GM12878 (cell line): ENCODE measurements around the gene LEUTX. TPM values are rescaled to one million over a fixed set of nuclear protein-coding genes. Genes with fewer than 3 reads are reported as not detected.

Experiments
- ATAC-seq: fragments of 200-7000 bp; cut with Tn5 transposase; 3 replicates; pipeline ENCODE4 v1.9.1; 2020; ENCODE audit warnings: mild to moderate bottlenecking, moderate library complexity
- BruUV-seq: library from RNA; stranded (reverse); fragments of 400-500 nt; replicated peaks from 2 replicates; lab custom pipeline; 2021; lab: Mats Ljungman, UMichigan
- CTCF ChIA-PET: fragments of 300-600 bp; sonication (Branson Sonifier 250); formaldehyde crosslinking; extraction: SDS; loops from one replicate; lab custom pipeline; 2021; ENCODE audit warnings: inconsistent platforms; lab: Yijun Ruan, JAX
- POLR2A ChIA-PET: fragments of 350-600 bp; formaldehyde crosslinking; extraction: SDS; loops from one replicate; lab custom pipeline; 2021; ENCODE audit warnings: inconsistent platforms; lab: Charles Lee
- RAD21 ChIA-PET: fragments of 300-600 bp; sonication (Branson Sonifier 250); formaldehyde crosslinking; loops from one replicate; lab custom pipeline; 2023; ENCODE audit warnings: antibody characterized with exemption; ENCODE audit not compliant: unreplicated experiment; lab: Charles Lee
- SMC1A ChIA-PET: fragments of 300-600 bp; sonication (Branson Sonifier 250); formaldehyde crosslinking; loops from one replicate; lab custom pipeline; 2023; ENCODE audit not compliant: unreplicated experiment, uncharacterized antibody; lab: Charles Lee
- DNase-seq: peaks from one replicate; pipeline ENCODE4 v3.0.0-alpha.2; 2011; ENCODE audit warnings: low read depth, low spot score
- FAIRE-seq: peaks from 3 replicates; lab custom pipeline; 2011; peaks lifted over from hg19 to GRCh38; lab: Jason Lieb, UNC
- H2AFZ ChIP-seq: 2 replicates; pipeline ENCODE4 v1.6.0; 2011; ENCODE audit warnings: low read depth, low read length, control low read depth; ENCODE audit not compliant: control insufficient read depth
- H3K27ac ChIP-seq: 2 replicates; pipeline ENCODE4 v1.5.1; 2011; ENCODE audit warnings: control low read depth; ENCODE audit not compliant: control insufficient read depth, insufficient read depth
- H3K27me3 ChIP-seq, 2 experiments: replicated peaks in 1 of 2; 2 replicates each; pipeline versions ENCODE4 v1.6.0 to v1.6.1; 2011; ENCODE audit warnings: low read length in 1 of 2; ENCODE audit not compliant: control insufficient read depth in 2 of 2, insufficient read depth in 2 of 2
- H3K36me3 ChIP-seq, 2 experiments: 2 replicates each; pipeline ENCODE4 v1.5.1; 2011; ENCODE audit warnings: low read length in 1 of 2; ENCODE audit not compliant: control insufficient read depth in 2 of 2, insufficient read depth in 2 of 2
- H3K4me1 ChIP-seq: 2 replicates; pipeline ENCODE4 v1.6.1; 2011; ENCODE audit warnings: mild to moderate bottlenecking, low read length, moderate library complexity, mixed read lengths; ENCODE audit not compliant: control insufficient read depth, insufficient read depth
- H3K4me2 ChIP-seq: 2 replicates; pipeline ENCODE4 v1.6.0; 2011; ENCODE audit warnings: control low read depth; ENCODE audit not compliant: control insufficient read depth, insufficient read depth
- H3K4me3 ChIP-seq: fragments of 200-600 bp; sonication (generic); 2 replicates; pipeline ENCODE4 v1.5.1; 2016
- H3K79me2 ChIP-seq: 2 replicates; pipeline ENCODE4 v1.6.0; 2011; ENCODE audit warnings: low read length; ENCODE audit not compliant: control insufficient read depth, insufficient read depth
- H3K9ac ChIP-seq: 2 replicates; pipeline ENCODE4 v1.8.0; 2011; ENCODE audit warnings: low read length, control low read depth, mixed read lengths; ENCODE audit not compliant: control insufficient read depth, insufficient read depth
- H3K9me3 ChIP-seq: replicated peaks from 3 replicates; pipeline ENCODE4 v1.5.1; 2011; ENCODE audit warnings: mild to moderate bottlenecking, low read length; ENCODE audit not compliant: control insufficient read depth, insufficient read depth
- H4K20me1 ChIP-seq: 2 replicates; pipeline ENCODE4 v1.6.0; 2011; ENCODE audit not compliant: control insufficient read depth, insufficient read depth
- CEBPZ ChIP-seq: fragments of 150-350 bp; IDR thresholded peaks from 2 replicates; pipeline ENCODE4 v1.6.1; 2016; ENCODE audit warnings: low read depth, low read length
- CREB1 ChIP-seq: IDR thresholded peaks from 2 replicates; pipeline ENCODE4 v1.6.1; 2012; ENCODE audit warnings: low read depth, mild to moderate bottlenecking, inconsistent platforms
- CREM ChIP-seq: IDR thresholded peaks from 2 replicates; pipeline ENCODE4 v1.6.1; 2014; ENCODE audit warnings: antibody characterized with exemption, low read depth
- CTCF ChIP-seq, 3 experiments: IDR thresholded peaks in 2 of 3; conservative IDR thresholded peaks in 1 of 3; 2 replicates each; pipeline ENCODE4 v1.5.1; 2011; ENCODE audit warnings: low read depth in 3 of 3, low read length in 3 of 3, mild to moderate bottlenecking in 3 of 3, control low read depth in 2 of 3, moderate library complexity in 2 of 3, inconsistent platforms in 1 of 3, mixed read lengths in 1 of 3; ENCODE audit not compliant: control insufficient read depth in 2 of 3, insufficient read depth in 1 of 3; ENCODE audit errors: extremely low read depth in 1 of 3
- EP300 ChIP-seq, 2 experiments: fragments of 150-350 bp in 1 of 2; IDR thresholded peaks; 2 replicates each; pipeline ENCODE4 v1.6.1; 2011 to 2012; ENCODE audit warnings: low read depth in 2 of 2, low read length in 2 of 2, borderline replicate concordance in 1 of 2, improper control_type of control experiment in 1 of 2, inconsistent platforms in 1 of 2; ENCODE audit not compliant: control insufficient read depth in 1 of 2
- LARP7 ChIP-seq: fragments of 450-650 bp; IDR thresholded peaks from 2 replicates; pipeline ENCODE4 v1.6.1; 2017; ENCODE audit warnings: mild to moderate bottlenecking
- MEF2A ChIP-seq: IDR thresholded peaks from 2 replicates; pipeline ENCODE4 v1.6.1; 2011; ENCODE audit warnings: low read depth, mild to moderate bottlenecking, low read length, moderate library complexity; ENCODE audit not compliant: insufficient read depth
- MTA3 ChIP-seq: IDR thresholded peaks from 2 replicates; pipeline ENCODE4 v1.6.1; 2012; ENCODE audit warnings: low read length, inconsistent platforms, borderline replicate concordance
- NFYA ChIP-seq: IDR thresholded peaks from 2 replicates; pipeline ENCODE4 v1.6.1; 2011; ENCODE audit warnings: low read depth, mild to moderate bottlenecking, low read length, improper control_type of control experiment, borderline replicate concordance
- NR2C1 ChIP-seq: fragments of 450-650 bp; IDR thresholded peaks from 2 replicates; pipeline ENCODE4 v1.6.1; 2017; ENCODE audit warnings: antibody characterized with exemption, mild to moderate bottlenecking, moderate library complexity
- PML ChIP-seq: IDR thresholded peaks from 2 replicates; pipeline ENCODE4 v1.6.1; 2012; ENCODE audit warnings: low read length, inconsistent platforms
- PRDM15 ChIP-seq: fragments of 450-650 bp; formaldehyde crosslinking; IDR thresholded peaks from 2 replicates; pipeline ENCODE4 v1.4.0; 2020; ENCODE audit warnings: mild to moderate bottlenecking, moderate library complexity
- SRF ChIP-seq, 2 experiments: IDR thresholded peaks; 2 replicates each; pipeline ENCODE4 v1.6.1; 2011; ENCODE audit warnings: low read depth in 2 of 2, low read length in 2 of 2, mild to moderate bottlenecking in 1 of 2, moderate library complexity in 1 of 2
- STAT3 ChIP-seq: IDR thresholded peaks from 2 replicates; pipeline ENCODE4 v1.6.1; 2011; ENCODE audit warnings: low read depth, low read length, improper control_type of control experiment
- ZNF274 ChIP-seq: IDR thresholded peaks from one replicate; pipeline ENCODE4 v1.8.0; 2011; ENCODE audit not compliant: insufficient read length, insufficient read depth
- WGBS: methylation state at CpG from one replicate; pipeline ENCODE4 v1.1.6; 2016; ENCODE audit warnings: low lambda C conversion rate; ENCODE audit not compliant: insufficient replicate concordance, insufficient coverage; ENCODE audit errors: missing lambda C conversion rate; 5-methylcytosine and 5-hydroxymethylcytosine counted together
- in situ Hi-C: fragments of 300-500 bp; cut with MboI; formaldehyde crosslinking; loops from 9 replicates; pipeline ENCODE4 v1.14.3; 2018; ENCODE audit warnings: mixed read lengths
- intact Hi-C: fragments of 100-400 bp; cut with micrococcal nuclease; formaldehyde crosslinking; loops from one replicate; pipeline ENCODE4 v1.14.2; 2022; ENCODE audit not compliant: unreplicated experiment
- polyA plus RNA-seq, 11 experiments: library from polyadenylated mRNA; depleted of rRNA in 4 of 11; unstranded in 6 of 11; stranded (reverse) in 5 of 11; fragments of >200 nt; fragmentation: Nextera tagmentation in 4 of 11; fragmentation: Illumina TruSeq in 1 of 11; extraction: Ambion mirVana in 4 of 11; extraction: Trizol in 1 of 11; gene quantifications; 1 replicate in 1 of 11; 2 replicates in 10 of 11; pipeline versions ENCODE4 v1.2.1 to v1.2.3, GENCODE V29; 2011 to 2016; ENCODE audit warnings: inconsistent platforms in 2 of 11, missing spikeins in 2 of 11, low read depth in 1 of 11
- total RNA-seq, 4 experiments: library from RNA; depleted of rRNA in 3 of 4; stranded (reverse); fragments of >200 nt in 3 of 4; fragmentation: Illumina TruSeq in 1 of 4; extraction: Trizol in 1 of 4; gene quantifications; 2 replicates each; pipeline versions ENCODE4 v1.2.1 to v1.2.3, GENCODE V29; 2013 to 2021

LEUTX gene
- total and polyA plus RNA-seq, 10 of the 15 experiments (the other 5 are each of a cell fraction or from before 2014, with no cell fraction given): 0.29 to 0.46 (median 0.40) TPM; not detected in 4

GRCh38 chr19:39778763-39779162, at the start of gene LEUTX (continued):
- TF ChIP-seq SRF (IDR thresholded peaks at IDR 0.05; ENCODE audit: low read depth in 2 of 2, low read length in 2 of 2) (peak in 1 of 2 experiments; percentile 79; a peak in 2 of 4 replicates), CEBPZ (no peak), CTCF (IDR thresholded peaks at IDR 0.05 in 2 of 3, conservative IDR thresholded peaks at IDR 0.05 in 1 of 3; ENCODE audit: control insufficient read depth in 2 of 3, extremely low read depth in 1 of 3, insufficient read depth in 1 of 3, low read depth in 3 of 3, low read length in 3 of 3) (no peak), MEF2A (0 out of 2 replicates have a peak, but pooled peaks have one; percentile 42)

GRCh38 chr19:39729594-39729993, 49.1 kb upstream of the LEUTX start:
- Histone ChIP-seq H3K9ac (no peak overlapping the region), H3K4me2 (no peak overlapping the region), H3K79me2 (no peaks in the 10 kb centered on the region), H3K36me3 (no peaks in the 10 kb centered on the region), H3K4me1 (peaks cover 23% of the 10 kb centered on the region), H3K27me3 (no peaks in the 10 kb centered on the region), H3K4me3 (no peak overlapping the region), H4K20me1 (no peaks in the 10 kb centered on the region), H3K9me3 (no peaks in the 10 kb centered on the region), H3K27ac (no peak overlapping the region), H2AFZ (no peak overlapping the region)
- ChIA-PET SMC1A (interaction anchor here (1.1 kb wide), 1 partner anchor 26 kb away, joined by 4 read pairs; no protein-coding TSS in a partner anchor), POLR2A (no interaction called here), CTCF (interaction anchor here (0.9 to 1.4 kb wide), 2 partner anchors 24 to 56 kb away, joined by 3 read pairs; no protein-coding TSS in a partner anchor), RAD21 (no interaction called here)
- intact Hi-C loops (no loop called here), in situ Hi-C loops (no loop called here)
- BruUV-seq: no TSS peak
- DNase-seq (no peak), FAIRE-seq (no peak), ATAC-seq (no peak)
- WGBS: 61% methylated on average over 4 of the region's 4 CpGs
- TF ChIP-seq STAT3 (no peak), ZNF274 (no peak), MTA3 (no peak), PRDM15 (CRISPR knock-in tag) (no peak), NR2C1 (no peak), PML (no peak), LARP7 (no peak), CREM (no peak), NFYA (no peak), EP300 (IDR thresholded peaks at IDR 0.05; ENCODE audit: borderline replicate concordance in 1 of 2, control insufficient read depth in 1 of 2, low read depth in 2 of 2, low read length in 2 of 2) (no peak), CREB1 (no peak)
